Parathyroid adenoma (tissue), 2 donors: ENCODE data around the gene NECTIN1.

Experiments used
- H2AFZ ChIP-seq: fragments of 300-600 bp; sonication (generic); one replicate; pipeline ENCODE4 v1.7.0; 2017; ENCODE audit warnings: antibody characterized with exemption, mild to moderate bottlenecking
- H3K27ac ChIP-seq: fragments of 300-600 bp; sonication (generic); one replicate; pipeline ENCODE4 v1.7.0; 2017
- H3K27me3 ChIP-seq: fragments of 300-600 bp; sonication (generic); one replicate; pipeline ENCODE4 v1.7.0; 2017; ENCODE audit warnings: low read length; ENCODE audit not compliant: control insufficient read depth, insufficient read depth
- H3K36me3 ChIP-seq: fragments of 300-600 bp; sonication (generic); one replicate; pipeline ENCODE4 v1.7.0; 2017; ENCODE audit warnings: low read length; ENCODE audit not compliant: control insufficient read depth, insufficient read depth
- H3K4me1 ChIP-seq: fragments of 300-600 bp; sonication (generic); one replicate; pipeline ENCODE4 v1.7.0; 2017; ENCODE audit warnings: control low read depth
- H3K4me2 ChIP-seq: fragments of 300-600 bp; sonication (generic); one replicate; pipeline ENCODE4 v1.7.0; 2017; ENCODE audit warnings: low read length
- H3K4me3 ChIP-seq: fragments of 300-600 bp; sonication (generic); one replicate; pipeline ENCODE4 v1.7.0; 2017; ENCODE audit warnings: low read depth, low read length
- H3K79me2 ChIP-seq: fragments of 300-600 bp; sonication (generic); one replicate; pipeline ENCODE4 v1.7.0; 2017; ENCODE audit warnings: control low read depth
- H3K9ac ChIP-seq: fragments of 300-600 bp; sonication (generic); one replicate; pipeline ENCODE4 v1.7.0; 2017; ENCODE audit warnings: mild to moderate bottlenecking
- H3K9me3 ChIP-seq: fragments of 300-600 bp; sonication (generic); one replicate; pipeline ENCODE4 v1.7.0; 2017; ENCODE audit warnings: low read length; ENCODE audit not compliant: control insufficient read depth
- TF ChIP-seq, protein P1 (sequence below): fragments of 300-600 bp; sonication (generic); IDR thresholded peaks from one replicate; pipeline ENCODE4 v1.7.0; 2017; ENCODE audit warnings: antibody characterized with exemption, mild to moderate bottlenecking
- donor health status: primary hyperparathyroidism.

The NECTIN1 gene

DNA sequence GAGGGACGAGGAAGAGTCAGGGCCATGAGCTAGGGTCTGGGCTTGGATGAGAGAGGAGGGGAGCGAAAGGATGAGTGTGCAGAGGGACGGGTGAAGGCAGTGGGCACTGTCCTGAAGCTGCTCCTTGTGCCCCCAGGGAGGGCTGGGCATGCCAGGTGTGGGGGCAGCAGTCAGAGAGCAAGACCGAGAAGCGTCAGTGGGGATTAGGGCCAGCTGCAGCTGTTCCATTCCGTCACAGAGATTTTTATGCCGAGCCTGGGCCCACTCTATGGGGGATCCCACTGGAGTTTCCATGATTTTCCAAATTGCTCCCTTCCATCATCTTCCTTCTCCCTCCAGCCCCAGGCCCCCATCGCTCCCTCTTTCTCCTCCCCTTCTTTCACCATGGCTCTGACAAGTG is 93.2 kb downstream of the NECTIN1 start:
- Histone ChIP-seq H3K4me2 (no peak overlapping the region), H3K27me3 (no peaks in the 10 kb centered on the region), H3K36me3 (no peaks in the 10 kb centered on the region), H3K9ac (no peak overlapping the region), H3K4me3 (no peak overlapping the region), H3K27ac (no peak overlapping the region), H2AFZ (no peak overlapping the region), H3K4me1 (no peaks in the 10 kb centered on the region), H3K79me2 (no peaks in the 10 kb centered on the region), H3K9me3 (no peaks in the 10 kb centered on the region)
- TF ChIP-seq, protein P1, sequence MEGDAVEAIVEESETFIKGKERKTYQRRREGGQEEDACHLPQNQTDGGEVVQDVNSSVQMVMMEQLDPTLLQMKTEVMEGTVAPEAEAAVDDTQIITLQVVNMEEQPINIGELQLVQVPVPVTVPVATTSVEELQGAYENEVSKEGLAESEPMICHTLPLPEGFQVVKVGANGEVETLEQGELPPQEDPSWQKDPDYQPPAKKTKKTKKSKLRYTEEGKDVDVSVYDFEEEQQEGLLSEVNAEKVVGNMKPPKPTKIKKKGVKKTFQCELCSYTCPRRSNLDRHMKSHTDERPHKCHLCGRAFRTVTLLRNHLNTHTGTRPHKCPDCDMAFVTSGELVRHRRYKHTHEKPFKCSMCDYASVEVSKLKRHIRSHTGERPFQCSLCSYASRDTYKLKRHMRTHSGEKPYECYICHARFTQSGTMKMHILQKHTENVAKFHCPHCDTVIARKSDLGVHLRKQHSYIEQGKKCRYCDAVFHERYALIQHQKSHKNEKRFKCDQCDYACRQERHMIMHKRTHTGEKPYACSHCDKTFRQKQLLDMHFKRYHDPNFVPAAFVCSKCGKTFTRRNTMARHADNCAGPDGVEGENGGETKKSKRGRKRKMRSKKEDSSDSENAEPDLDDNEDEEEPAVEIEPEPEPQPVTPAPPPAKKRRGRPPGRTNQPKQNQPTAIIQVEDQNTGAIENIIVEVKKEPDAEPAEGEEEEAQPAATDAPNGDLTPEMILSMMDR: no peak

DNA sequence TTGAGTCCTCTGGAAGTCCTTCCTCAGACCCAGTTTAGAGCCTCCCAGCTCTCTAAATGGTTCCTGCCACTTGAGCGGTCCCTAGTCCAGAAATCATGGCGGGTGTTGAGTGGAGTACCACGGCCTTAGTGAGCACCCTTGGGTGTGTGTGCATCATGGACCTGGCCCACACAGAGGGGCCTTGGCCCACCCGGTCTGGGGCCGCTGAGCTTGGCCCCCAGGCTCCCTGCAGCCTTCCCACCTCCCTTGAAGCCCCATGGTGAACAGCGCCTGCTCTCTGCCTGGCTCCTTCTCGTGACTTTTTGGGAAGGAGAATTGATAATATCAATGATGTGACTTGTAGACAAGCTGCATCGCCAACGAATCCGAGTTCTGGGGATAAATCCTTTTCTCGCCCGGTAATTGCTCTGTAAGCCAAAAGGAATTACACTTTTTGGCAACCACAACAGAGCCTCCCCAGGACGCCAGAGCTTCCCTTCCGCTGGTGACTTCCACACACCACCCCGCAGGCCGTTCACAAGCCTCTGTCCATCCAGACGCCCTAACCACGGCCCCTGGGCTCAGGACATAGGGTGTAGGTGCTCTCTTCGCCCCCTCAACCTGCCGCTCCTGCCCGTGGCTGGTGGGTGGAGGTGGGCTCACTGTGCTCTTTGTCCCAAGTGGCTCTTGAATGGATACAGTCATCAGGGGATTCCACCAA is 93.8 kb downstream of the NECTIN1 start:
- no peak overlapping the region for H3K9ac ChIP-seq
- H3K4me1 ChIP-seq: no peaks in the 10 kb centered on the region
- TF ChIP-seq, protein P1: no peak
- no peak overlapping the region for H2AFZ ChIP-seq
- H3K9me3 ChIP-seq: no peaks in the 10 kb centered on the region
- no peak overlapping the region for H3K27ac ChIP-seq
- H3K4me3 ChIP-seq: no peak overlapping the region
- H3K4me2 ChIP-seq: no peak overlapping the region
- no peaks in the 10 kb centered on the region for H3K36me3 ChIP-seq
- H3K27me3 ChIP-seq: no peaks in the 10 kb centered on the region
- no peaks in the 10 kb centered on the region for H3K79me2 ChIP-seq

DNA sequence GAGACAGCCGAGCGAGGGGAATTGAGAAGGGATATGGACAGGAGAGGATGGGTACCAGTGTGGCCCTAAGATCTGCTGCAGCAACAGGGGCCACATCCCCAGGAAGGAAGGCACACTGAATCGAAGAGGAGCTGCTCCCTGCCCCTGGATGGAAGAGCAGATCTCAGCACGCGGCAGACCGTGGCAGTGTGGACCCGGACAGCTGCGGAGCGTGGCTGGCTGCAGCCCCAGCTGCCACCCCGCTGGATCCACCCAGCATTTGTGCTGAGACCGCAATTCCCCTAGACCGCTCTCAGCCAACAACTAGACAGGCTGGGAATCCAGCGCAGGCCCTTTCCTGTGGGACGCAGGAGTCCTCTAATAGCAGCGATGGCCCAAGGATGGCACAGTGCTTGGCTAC is 94.7 kb downstream of the NECTIN1 start:
- H3K27ac ChIP-seq: no peak overlapping the region
- no peaks in the 10 kb centered on the region for H3K4me1 ChIP-seq
- H3K27me3 ChIP-seq: no peaks in the 10 kb centered on the region
- no peaks in the 10 kb centered on the region for H3K36me3 ChIP-seq
- H3K79me2 ChIP-seq: no peaks in the 10 kb centered on the region
- H3K9me3 ChIP-seq: no peaks in the 10 kb centered on the region
- H3K4me2 ChIP-seq: no peak overlapping the region
- no peak overlapping the region for H3K9ac ChIP-seq
- TF ChIP-seq, protein P1: no peak
- no peak overlapping the region for H3K4me3 ChIP-seq
- H2AFZ ChIP-seq: no peak overlapping the region

DNA sequence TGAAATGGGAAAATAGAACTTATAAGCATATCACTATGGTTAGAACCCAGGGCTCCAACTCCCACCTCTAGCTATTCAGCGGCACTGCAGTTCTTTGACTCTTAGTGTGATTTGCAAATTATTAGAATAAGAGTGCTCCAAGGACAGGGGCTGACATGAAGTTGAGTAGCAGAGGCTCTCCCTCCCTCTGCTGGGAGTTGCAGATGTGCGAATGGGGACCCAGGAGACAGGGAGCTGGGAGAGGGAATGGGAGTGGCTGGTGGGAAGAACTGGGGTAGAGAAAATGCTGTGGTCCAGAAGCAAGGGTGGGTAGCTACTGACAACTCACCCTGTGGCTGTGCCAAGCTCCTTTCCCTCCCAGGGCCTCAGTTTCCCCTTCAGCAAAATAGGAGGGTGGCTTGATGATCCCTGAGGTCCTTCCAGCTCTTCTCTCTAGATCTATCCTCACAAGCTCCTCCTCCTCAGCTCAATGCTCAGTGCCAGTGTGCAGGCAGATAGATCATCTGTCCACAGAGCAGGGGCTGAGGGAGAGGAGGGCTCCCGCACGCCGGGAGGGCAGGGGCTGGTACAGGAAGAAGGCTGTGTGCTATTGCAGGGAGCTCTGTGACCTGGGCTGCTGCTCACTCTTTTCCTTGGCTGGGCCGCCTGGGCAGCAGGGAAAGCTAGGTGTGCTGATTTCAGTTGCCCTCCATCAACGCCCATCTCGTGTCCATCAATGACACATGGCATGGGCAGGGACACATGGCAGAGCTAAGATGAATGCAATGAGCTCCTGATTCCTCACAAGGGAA is 99.0 kb downstream of the NECTIN1 start:
- Histone ChIP-seq H3K27me3 (no peaks in the 10 kb centered on the region), H3K9me3 (no peaks in the 10 kb centered on the region), H3K36me3 (no peaks in the 10 kb centered on the region), H3K4me3 (no peak overlapping the region), H3K4me2 (no peak overlapping the region), H3K9ac (no peak overlapping the region), H3K27ac (no peak overlapping the region), H3K4me1 (no peaks in the 10 kb centered on the region), H3K79me2 (no peaks in the 10 kb centered on the region), H2AFZ (no peak overlapping the region)
- TF ChIP-seq, protein P1: no peak
